ENCODE results near the gene NCKAP5.

DNA sequence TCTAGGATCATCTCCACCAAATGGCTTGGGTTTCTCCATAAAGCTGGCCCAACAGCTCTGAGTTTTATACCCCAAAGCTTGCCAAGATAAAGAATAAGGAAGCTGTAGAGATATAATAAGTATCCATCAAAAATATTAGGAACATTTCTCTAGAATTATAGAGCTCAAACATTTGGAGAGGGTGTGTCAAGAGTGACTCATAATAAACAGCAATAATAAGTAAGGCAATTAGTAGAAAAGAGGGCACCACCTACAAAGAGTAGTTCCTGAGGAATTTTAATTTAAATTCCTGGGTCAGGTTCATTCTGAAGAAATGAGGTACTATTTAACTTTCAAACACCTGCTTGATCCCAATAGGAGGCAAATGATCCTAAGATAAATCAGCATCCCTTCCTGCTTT lies 41.4 kb upstream of the NCKAP5 start:
- TF ChIP-seq, protein P1, sequence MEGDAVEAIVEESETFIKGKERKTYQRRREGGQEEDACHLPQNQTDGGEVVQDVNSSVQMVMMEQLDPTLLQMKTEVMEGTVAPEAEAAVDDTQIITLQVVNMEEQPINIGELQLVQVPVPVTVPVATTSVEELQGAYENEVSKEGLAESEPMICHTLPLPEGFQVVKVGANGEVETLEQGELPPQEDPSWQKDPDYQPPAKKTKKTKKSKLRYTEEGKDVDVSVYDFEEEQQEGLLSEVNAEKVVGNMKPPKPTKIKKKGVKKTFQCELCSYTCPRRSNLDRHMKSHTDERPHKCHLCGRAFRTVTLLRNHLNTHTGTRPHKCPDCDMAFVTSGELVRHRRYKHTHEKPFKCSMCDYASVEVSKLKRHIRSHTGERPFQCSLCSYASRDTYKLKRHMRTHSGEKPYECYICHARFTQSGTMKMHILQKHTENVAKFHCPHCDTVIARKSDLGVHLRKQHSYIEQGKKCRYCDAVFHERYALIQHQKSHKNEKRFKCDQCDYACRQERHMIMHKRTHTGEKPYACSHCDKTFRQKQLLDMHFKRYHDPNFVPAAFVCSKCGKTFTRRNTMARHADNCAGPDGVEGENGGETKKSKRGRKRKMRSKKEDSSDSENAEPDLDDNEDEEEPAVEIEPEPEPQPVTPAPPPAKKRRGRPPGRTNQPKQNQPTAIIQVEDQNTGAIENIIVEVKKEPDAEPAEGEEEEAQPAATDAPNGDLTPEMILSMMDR (IDR thresholded peaks at IDR 0.05 in 4 of 5, conservative IDR thresholded peaks at IDR 0.05 in 1 of 5), result no peak
- TF ChIP-seq POLR2A (IDR thresholded peaks at IDR 0.05), result no peak
